SK-N-SH (cell line): ENCODE results near the gene ZFHX3. TPM values are rescaled to one million over a fixed set of nuclear protein-coding genes. Genes with fewer than 3 reads are reported as not detected.

Experiments used
- CTCF ChIA-PET: fragments of 300-600, 350-600 bp; formaldehyde crosslinking; extraction: SDS; loops from one replicate; lab custom pipeline; 2021; lab: Yijun Ruan, JAX
- POLR2A ChIA-PET: fragments of 350-600 bp; sonication (Branson Sonifier 250); formaldehyde crosslinking; extraction: SDS; loops from one replicate; lab custom pipeline; 2020; ENCODE audit warnings: antibody characterized with exemption, inconsistent platforms; lab: Yijun Ruan, JAX
- DNase-seq: peaks from one replicate; pipeline ENCODE4 v3.0.0; 2012
- H2AFZ ChIP-seq: fragments of 200-600 bp; sonication (generic); 2 replicates; pipeline ENCODE4 v1.8.1; 2016; ENCODE audit warnings: antibody characterized with exemption, mild to moderate bottlenecking, low read depth
- H3F3A ChIP-seq: fragments of 200-600 bp; sonication (generic); replicated peaks from 2 replicates; pipeline ENCODE3; 2016; ENCODE audit warnings: antibody characterized with exemption, mild to moderate bottlenecking; ENCODE audit not compliant: insufficient read depth
- H3K27ac ChIP-seq, 2 experiments: fragments of 200-500 bp in 1 of 2; fragments of 200-600 bp in 1 of 2; sonication (Bioruptor generic) in 1 of 2; sonication (generic), shearing (Covaris generic) in 1 of 2; 2 replicates each; pipeline versions ENCODE4 v1.5.1 to v1.6.1; 2014 to 2016; ENCODE audit warnings: low read depth in 2 of 2, inconsistent platforms in 1 of 2, low read length in 1 of 2, mild to moderate bottlenecking in 1 of 2, mixed read lengths in 1 of 2
- H3K27me3 ChIP-seq: fragments of 200-600 bp; sonication (generic), shearing (Covaris generic); 2 replicates; pipeline ENCODE4 v1.6.1; 2016; ENCODE audit warnings: mixed run types; ENCODE audit not compliant: insufficient read depth
- H3K36me3 ChIP-seq, 2 experiments: fragments of 200-500 bp in 1 of 2; fragments of 200-600 bp in 1 of 2; sonication (Bioruptor generic) in 1 of 2; sonication (generic) in 1 of 2; replicated peaks in 1 of 2; 2 replicates each; pipeline versions ENCODE3 to v1.5.1; 2014 to 2016; ENCODE audit warnings: low read length in 1 of 2, mild to moderate bottlenecking in 1 of 2; ENCODE audit not compliant: insufficient read depth in 2 of 2, control insufficient read depth in 1 of 2
- H3K4me1 ChIP-seq, 2 experiments: fragments of 200-500 bp in 1 of 2; fragments of 200-600 bp in 1 of 2; sonication (Bioruptor generic) in 1 of 2; sonication (generic), shearing (Covaris generic) in 1 of 2; 2 replicates each; pipeline versions ENCODE4 v1.5.1 to v1.6.1; 2014 to 2016; ENCODE audit warnings: low read depth in 1 of 2, low read length in 1 of 2, mixed run types in 1 of 2; ENCODE audit not compliant: insufficient read depth in 2 of 2, control insufficient read depth in 1 of 2
- H3K4me2 ChIP-seq: fragments of 200-600 bp; sonication (generic), shearing (Covaris generic); 2 replicates; pipeline ENCODE4 v1.6.1; 2017; ENCODE audit warnings: mixed run types
- H3K4me3 ChIP-seq, 2 experiments: fragments of 200-500 bp in 1 of 2; fragments of 200-600 bp in 1 of 2; sonication (Bioruptor generic) in 1 of 2; sonication (generic), shearing (Covaris generic) in 1 of 2; 2 replicates each; pipeline versions ENCODE4 v1.5.1 to v1.8.1; 2014 to 2016; ENCODE audit warnings: low read depth in 2 of 2, inconsistent platforms in 1 of 2, low read length in 1 of 2, mild to moderate bottlenecking in 1 of 2, mixed read lengths in 1 of 2, moderate library complexity in 1 of 2
- H3K79me2 ChIP-seq: fragments of 200-600 bp; sonication (generic); 2 replicates; pipeline ENCODE4 v1.8.1; 2017; ENCODE audit warnings: mild to moderate bottlenecking; ENCODE audit not compliant: insufficient read depth
- H3K9ac ChIP-seq: fragments of 200-600 bp; sonication (generic); 2 replicates; pipeline ENCODE4 v1.6.1; 2017; ENCODE audit warnings: mixed run types
- H3K9me2 ChIP-seq: fragments of 200-600 bp; sonication (generic); 2 replicates; pipeline ENCODE4 v1.6.1; 2017; ENCODE audit warnings: mixed run types
- H3K9me3 ChIP-seq: fragments of 200-600 bp; sonication (generic); 2 replicates; pipeline ENCODE4 v1.6.1; 2017; ENCODE audit warnings: mixed run types, mild to moderate bottlenecking, moderate library complexity
- H4K20me1 ChIP-seq: fragments of 200-600 bp; sonication (generic); 2 replicates; pipeline ENCODE4 v1.6.1; 2017; ENCODE audit warnings: mild to moderate bottlenecking, mixed run types; ENCODE audit not compliant: insufficient read depth
- ELF1 ChIP-seq: IDR thresholded peaks from 2 replicates; pipeline ENCODE4 v1.4.0; 2012
- FOSL2 ChIP-seq: IDR thresholded peaks from 2 replicates; pipeline ENCODE4 v1.4.0; 2012; ENCODE audit warnings: low read depth, mild to moderate bottlenecking, moderate library complexity, borderline replicate concordance
- FOXM1 ChIP-seq: IDR thresholded peaks from 2 replicates; pipeline ENCODE4 v1.4.0; 2012; ENCODE audit warnings: low read depth, mild to moderate bottlenecking
- GABPA ChIP-seq: IDR thresholded peaks from 2 replicates; pipeline ENCODE4 v1.4.0; 2012; ENCODE audit warnings: low read depth, mild to moderate bottlenecking
- GATA2 ChIP-seq: sonication (generic); formaldehyde crosslinking; IDR thresholded peaks from 2 replicates; pipeline ENCODE4 v1.5.0; 2020; ENCODE audit warnings: mild to moderate bottlenecking, missing genetic modification reagents
- JUND ChIP-seq: IDR thresholded peaks from 2 replicates; pipeline ENCODE4 v1.4.0; 2012
- POLR2AphosphoS5 ChIP-seq: IDR thresholded peaks from 2 replicates; pipeline ENCODE4 v1.6.1; 2012; ENCODE audit warnings: low read depth, low read length
- RAD21 ChIP-seq: IDR thresholded peaks from 2 replicates; pipeline ENCODE4 v1.6.1; 2012; ENCODE audit warnings: mild to moderate bottlenecking, low read length
- SMC3 ChIP-seq: IDR thresholded peaks from 2 replicates; pipeline ENCODE4 v1.6.1; 2012; ENCODE audit warnings: low read depth, low read length, improper control_type of control experiment
- TEAD4 ChIP-seq: IDR thresholded peaks from 2 replicates; pipeline ENCODE4 v1.4.0; 2012; ENCODE audit warnings: mild to moderate bottlenecking, borderline replicate concordance; ENCODE audit not compliant: insufficient read depth
- YY1 ChIP-seq: IDR thresholded peaks from 2 replicates; pipeline ENCODE4 v1.4.0; 2012; ENCODE audit warnings: low read depth, mild to moderate bottlenecking
- WGBS: methylation state at CpG from one replicate; pipeline ENCODE4 v1.1.6; 2017; ENCODE audit warnings: low lambda C conversion rate; 5-methylcytosine and 5-hydroxymethylcytosine counted together
- polyA plus RNA-seq, 3 experiments: library from polyadenylated mRNA; depleted of rRNA; stranded (reverse); fragments of >200 nt; gene quantifications; 2 replicates each; pipeline ENCODE4 v1.2.3, GENCODE V29; 2012
- TF ChIP-seq, protein P1 (sequence below): IDR thresholded peaks from 2 replicates; pipeline ENCODE4 v1.6.1; 2012; ENCODE audit warnings: mild to moderate bottlenecking, low read depth, low read length, moderate library complexity
- TF ChIP-seq, protein P2 (sequence below): IDR thresholded peaks from 2 replicates; pipeline ENCODE4 v1.4.0; 2012; ENCODE audit warnings: low read depth, borderline replicate concordance

The ZFHX3 gene
- polyA plus RNA-seq, 1 of the 3 experiments (the other 2 are of a cell fraction), result 2.0 TPM

DNA sequence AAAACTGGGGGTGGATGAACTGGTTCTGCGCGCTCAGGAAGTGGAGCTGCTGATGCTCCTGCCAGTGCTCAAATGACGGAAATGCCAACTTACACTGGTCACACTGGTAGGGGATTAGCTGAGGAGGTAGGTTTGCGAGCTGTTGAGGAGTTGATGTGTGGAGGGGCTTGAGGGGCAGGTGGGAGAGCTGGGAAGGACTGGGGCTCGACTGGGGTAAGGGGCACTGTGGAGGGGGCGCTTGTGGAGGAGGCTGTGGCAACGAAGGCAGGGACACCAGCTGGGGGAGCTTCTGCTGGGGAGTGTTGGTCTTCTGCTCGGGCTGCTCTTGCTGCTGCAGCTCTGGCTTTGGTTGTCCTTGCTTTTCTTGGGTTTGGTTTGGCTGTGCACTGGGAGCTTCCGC, 252.9 kb downstream of the ZFHX3 start:
- H3K79me2 ChIP-seq, result no peaks in the 10 kb centered on the region
- no peaks in the 10 kb centered on the region for H3K9me3 ChIP-seq
- WGBS, result 96% methylated on average over 9 of the region's 9 CpGs
- ChIA-PET POLR2A (interaction anchor here (0.5 kb wide), 1 partner anchor 9 kb away, joined by 4 read pairs; no protein-coding TSS in a partner anchor), CTCF (no interaction called here)
- TF ChIP-seq FOSL2 (no peak), JUND (no peak), FOXM1 (no peak), TEAD4 (no peak)
- TF ChIP-seq, protein P1, sequence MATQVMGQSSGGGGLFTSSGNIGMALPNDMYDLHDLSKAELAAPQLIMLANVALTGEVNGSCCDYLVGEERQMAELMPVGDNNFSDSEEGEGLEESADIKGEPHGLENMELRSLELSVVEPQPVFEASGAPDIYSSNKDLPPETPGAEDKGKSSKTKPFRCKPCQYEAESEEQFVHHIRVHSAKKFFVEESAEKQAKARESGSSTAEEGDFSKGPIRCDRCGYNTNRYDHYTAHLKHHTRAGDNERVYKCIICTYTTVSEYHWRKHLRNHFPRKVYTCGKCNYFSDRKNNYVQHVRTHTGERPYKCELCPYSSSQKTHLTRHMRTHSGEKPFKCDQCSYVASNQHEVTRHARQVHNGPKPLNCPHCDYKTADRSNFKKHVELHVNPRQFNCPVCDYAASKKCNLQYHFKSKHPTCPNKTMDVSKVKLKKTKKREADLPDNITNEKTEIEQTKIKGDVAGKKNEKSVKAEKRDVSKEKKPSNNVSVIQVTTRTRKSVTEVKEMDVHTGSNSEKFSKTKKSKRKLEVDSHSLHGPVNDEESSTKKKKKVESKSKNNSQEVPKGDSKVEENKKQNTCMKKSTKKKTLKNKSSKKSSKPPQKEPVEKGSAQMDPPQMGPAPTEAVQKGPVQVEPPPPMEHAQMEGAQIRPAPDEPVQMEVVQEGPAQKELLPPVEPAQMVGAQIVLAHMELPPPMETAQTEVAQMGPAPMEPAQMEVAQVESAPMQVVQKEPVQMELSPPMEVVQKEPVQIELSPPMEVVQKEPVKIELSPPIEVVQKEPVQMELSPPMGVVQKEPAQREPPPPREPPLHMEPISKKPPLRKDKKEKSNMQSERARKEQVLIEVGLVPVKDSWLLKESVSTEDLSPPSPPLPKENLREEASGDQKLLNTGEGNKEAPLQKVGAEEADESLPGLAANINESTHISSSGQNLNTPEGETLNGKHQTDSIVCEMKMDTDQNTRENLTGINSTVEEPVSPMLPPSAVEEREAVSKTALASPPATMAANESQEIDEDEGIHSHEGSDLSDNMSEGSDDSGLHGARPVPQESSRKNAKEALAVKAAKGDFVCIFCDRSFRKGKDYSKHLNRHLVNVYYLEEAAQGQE, result no peak
- TF ChIP-seq, protein P2, sequence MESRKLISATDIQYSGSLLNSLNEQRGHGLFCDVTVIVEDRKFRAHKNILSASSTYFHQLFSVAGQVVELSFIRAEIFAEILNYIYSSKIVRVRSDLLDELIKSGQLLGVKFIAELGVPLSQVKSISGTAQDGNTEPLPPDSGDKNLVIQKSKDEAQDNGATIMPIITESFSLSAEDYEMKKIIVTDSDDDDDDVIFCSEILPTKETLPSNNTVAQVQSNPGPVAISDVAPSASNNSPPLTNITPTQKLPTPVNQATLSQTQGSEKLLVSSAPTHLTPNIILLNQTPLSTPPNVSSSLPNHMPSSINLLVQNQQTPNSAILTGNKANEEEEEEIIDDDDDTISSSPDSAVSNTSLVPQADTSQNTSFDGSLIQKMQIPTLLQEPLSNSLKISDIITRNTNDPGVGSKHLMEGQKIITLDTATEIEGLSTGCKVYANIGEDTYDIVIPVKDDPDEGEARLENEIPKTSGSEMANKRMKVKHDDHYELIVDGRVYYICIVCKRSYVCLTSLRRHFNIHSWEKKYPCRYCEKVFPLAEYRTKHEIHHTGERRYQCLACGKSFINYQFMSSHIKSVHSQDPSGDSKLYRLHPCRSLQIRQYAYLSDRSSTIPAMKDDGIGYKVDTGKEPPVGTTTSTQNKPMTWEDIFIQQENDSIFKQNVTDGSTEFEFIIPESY, result no peak
- H4K20me1 ChIP-seq, result no peaks in the 10 kb centered on the region
- no peak overlapping the region; a peak in 1 of 4 replicates for H3K27ac ChIP-seq
- no peaks in the 10 kb centered on the region for H3K9me2 ChIP-seq
- H3F3A ChIP-seq, result no peaks in the 10 kb centered on the region
- H3K36me3 ChIP-seq, result peaks cover 37 to 90% of the 10 kb centered on the region in 2 experiments
- no peak overlapping the region for H3K9ac ChIP-seq
- no peak overlapping the region for H3K4me3 ChIP-seq
- no peaks in the 10 kb centered on the region for H3K27me3 ChIP-seq
- H2AFZ ChIP-seq, result no peak overlapping the region
- H3K4me1 ChIP-seq, result peaks cover 0 to 23% of the 10 kb centered on the region in 2 experiments; a peak in 1 of 4 replicates
- no peak overlapping the region for H3K4me2 ChIP-seq
- no peak for DNase-seq

DNA sequence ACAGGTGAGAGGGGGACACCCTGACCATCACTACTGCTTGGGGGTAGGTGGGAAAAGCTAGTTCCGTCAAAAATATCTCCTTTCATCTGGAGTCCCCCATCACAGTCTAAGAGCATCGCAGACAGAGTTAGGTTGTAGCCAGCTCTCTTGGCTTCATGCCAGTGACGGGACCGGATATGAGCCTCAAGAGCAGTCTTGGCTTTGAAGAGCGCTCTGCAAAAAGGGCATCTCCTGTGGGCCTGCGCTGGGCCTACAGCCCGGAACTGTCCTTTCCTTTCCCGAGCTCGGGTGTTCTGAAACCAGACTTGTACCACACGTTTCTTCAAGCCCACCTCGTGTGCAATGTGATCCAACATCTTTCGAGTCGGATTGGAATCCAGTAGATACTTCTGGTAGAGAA, 253.6 kb downstream of the ZFHX3 start:
- ChIA-PET CTCF (interaction anchor here (0.6 to 1.0 kb wide), 2 partner anchors 10 to 38 kb away, joined by 3 read pairs; no protein-coding TSS in a partner anchor), POLR2A (no interaction called here)
- no peak overlapping the region for H3K9ac ChIP-seq
- H3K9me2 ChIP-seq, result no peaks in the 10 kb centered on the region
- DNase-seq, result no peak
- no peaks in the 10 kb centered on the region for H3F3A ChIP-seq
- no peak overlapping the region for H3K27ac ChIP-seq
- peaks cover 35 to 86% of the 10 kb centered on the region in 2 experiments for H3K36me3 ChIP-seq
- peaks cover 0 to 21% of the 10 kb centered on the region in 2 experiments; a peak in 1 of 4 replicates for H3K4me1 ChIP-seq
- no peak overlapping the region for H2AFZ ChIP-seq
- no peak overlapping the region for H3K4me2 ChIP-seq
- no peaks in the 10 kb centered on the region for H4K20me1 ChIP-seq
- TF ChIP-seq POLR2AphosphoS5, result no peak
- no peak for TF ChIP-seq RAD21
- no peak for TF ChIP-seq GATA2 (CRISPR knock-in tag)
- TF ChIP-seq YY1, result no peak
- TF ChIP-seq GABPA, result no peak
- no peak for TF ChIP-seq TEAD4
- no peak for TF ChIP-seq ELF1
- TF ChIP-seq FOSL2, result no peak
- TF ChIP-seq, protein P2, result no peak
- TF ChIP-seq SMC3, result no peak
- 98% methylated on average over 12 of the region's 13 CpGs for WGBS
- H3K79me2 ChIP-seq, result no peaks in the 10 kb centered on the region
- no peak overlapping the region for H3K4me3 ChIP-seq
- H3K9me3 ChIP-seq, result no peaks in the 10 kb centered on the region
- H3K27me3 ChIP-seq, result no peaks in the 10 kb centered on the region
